Peyer's patch (tissue), 4 donors: Measurements from ENCODE around the gene INF2.

Experiments used
- CTCF ChIP-seq, 6 experiments: fragments of 450-650 bp in 4 of 6; fragments of 200-600 bp in 2 of 6; sonication (generic) in 1 of 6; IDR thresholded peaks; one replicate each; pipeline ENCODE4 v1.5.1; 2017 to 2019; ENCODE audit warnings: antibody characterized with exemption in 6 of 6, mild to moderate bottlenecking in 3 of 6, moderate library complexity in 1 of 6
- POLR2A ChIP-seq, 2 donors: fragments of 450-650 bp; IDR thresholded peaks; one replicate each; pipeline ENCODE4 v1.5.1; 2017; ENCODE audit warnings: antibody characterized with exemption in 2 of 2, mild to moderate bottlenecking in 2 of 2, moderate library complexity in 2 of 2

GRCh38 chr14:104766863-104767633 is 77.6 kb downstream of the INF2 start:
- no peak for TF ChIP-seq POLR2A (IDR thresholded peaks at IDR 0.05)
- no peak for TF ChIP-seq CTCF (IDR thresholded peaks at IDR 0.05)
